ENCODE results near the gene BRD4.

Gene BRD4

DNA sequence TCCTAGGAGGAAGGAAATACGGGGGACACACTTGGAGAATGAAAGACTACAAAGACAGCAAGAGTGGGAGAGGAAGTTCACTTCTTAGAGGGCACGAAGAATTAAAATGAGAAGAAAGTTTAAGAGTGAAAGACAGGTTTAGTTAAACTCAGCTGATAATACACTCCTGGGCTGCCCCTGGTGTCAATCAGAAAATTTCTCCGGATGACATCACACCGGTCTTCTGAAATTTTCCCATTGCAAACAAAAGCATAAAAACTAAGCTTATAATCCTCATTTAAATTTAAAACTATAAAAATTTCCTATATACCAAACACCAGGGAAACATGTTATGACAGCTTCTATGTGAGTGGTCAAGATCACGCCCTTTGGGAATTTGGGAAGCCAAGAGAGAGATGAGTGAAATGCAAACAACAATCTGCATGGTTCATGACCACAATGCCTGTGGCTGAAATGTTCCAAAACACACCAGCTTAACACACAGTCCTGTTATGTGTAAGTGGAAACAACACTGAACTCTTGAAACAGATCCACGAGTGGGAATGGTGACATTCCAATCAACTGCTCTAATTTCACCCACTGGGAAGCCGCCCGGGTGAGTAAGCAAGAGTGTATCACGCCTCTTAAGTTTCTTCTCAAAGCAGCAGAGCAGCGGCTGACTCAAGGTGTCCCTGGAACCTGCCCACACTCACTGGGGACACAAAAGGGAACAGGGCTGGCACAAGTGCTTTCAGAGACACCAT lies 49.0 kb downstream of the BRD4 start:
- no peaks in the 10 kb centered on the region for H3K36me3 ChIP-seq (ENCODE audit: insufficient read depth, low read length)
- no peak overlapping the region for H3K9ac ChIP-seq (ENCODE audit: low read depth, low read length)
- no peaks in the 10 kb centered on the region for H3K9me3 ChIP-seq (ENCODE audit: control insufficient read depth, insufficient read depth, low read length)
- H3K4me1 ChIP-seq (ENCODE audit: insufficient read depth, low read length): peaks cover 43% of the 10 kb centered on the region

DNA sequence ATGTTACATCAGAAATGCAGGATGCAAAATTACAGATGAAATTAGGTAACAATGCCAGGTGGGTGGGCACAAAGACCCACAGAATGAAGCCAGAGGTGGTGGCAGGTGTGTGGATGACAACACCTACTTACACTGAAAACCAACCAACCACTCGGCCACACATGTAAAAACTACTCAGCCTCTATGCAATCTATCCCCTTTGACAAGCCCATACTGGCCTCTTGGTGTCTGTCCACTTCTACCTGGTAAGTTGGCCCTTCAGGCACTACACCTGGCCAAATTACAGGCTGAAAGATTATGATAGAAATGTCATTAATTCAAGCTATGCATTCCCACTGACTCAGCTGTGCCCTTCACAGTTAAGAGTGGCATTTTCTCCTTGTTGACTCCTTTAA lies 50.0 kb downstream of the BRD4 start:
- H3K9me3 ChIP-seq (ENCODE audit: control insufficient read depth, insufficient read depth, low read length): no peaks in the 10 kb centered on the region
- H3K36me3 ChIP-seq (ENCODE audit: insufficient read depth, low read length): no peaks in the 10 kb centered on the region
- H3K9ac ChIP-seq (ENCODE audit: low read depth, low read length): no peak overlapping the region
- H3K4me1 ChIP-seq (ENCODE audit: insufficient read depth, low read length): peaks cover 39% of the 10 kb centered on the region

DNA sequence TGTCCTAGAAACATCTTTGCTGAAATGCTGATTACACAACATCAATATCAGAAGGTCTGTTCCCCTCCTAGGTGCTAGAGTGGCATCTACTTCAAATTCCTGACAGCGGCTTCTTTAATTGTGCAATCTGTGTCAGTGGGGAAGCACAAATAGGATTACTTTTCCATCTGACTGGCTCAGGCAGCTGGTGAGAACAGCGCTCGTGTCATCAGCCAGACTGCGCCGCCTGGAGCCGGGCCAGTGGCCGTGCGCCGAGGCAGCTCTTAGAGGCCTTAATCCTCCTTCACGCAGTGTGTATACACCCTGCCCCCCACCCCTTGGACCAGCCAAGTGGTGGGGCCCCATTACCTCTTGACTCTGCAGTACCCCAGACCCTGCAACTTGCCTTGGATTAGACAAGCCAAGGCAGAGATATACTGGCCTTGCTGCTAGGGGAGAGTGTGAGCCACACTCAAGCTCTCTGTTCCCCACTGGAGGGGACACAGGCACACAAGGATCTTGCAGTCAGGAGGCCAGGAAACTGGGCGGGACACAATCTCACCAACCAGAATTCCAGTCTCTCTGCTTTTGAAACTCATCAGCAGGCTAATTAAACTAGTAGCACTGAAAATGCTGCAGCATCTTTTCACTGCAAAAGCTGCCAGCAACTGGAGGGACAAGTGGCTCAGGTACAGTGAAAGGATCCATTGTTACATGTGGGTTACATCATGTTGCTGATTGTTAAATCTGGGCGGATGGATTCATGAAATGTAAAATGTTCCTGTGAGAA lies 51.2 kb downstream of the BRD4 start:
- H3K9ac ChIP-seq (ENCODE audit: low read depth, low read length): no peak overlapping the region
- H3K9me3 ChIP-seq (ENCODE audit: control insufficient read depth, insufficient read depth, low read length): no peaks in the 10 kb centered on the region
- H3K36me3 ChIP-seq (ENCODE audit: insufficient read depth, low read length): no peaks in the 10 kb centered on the region
- peaks cover 42% of the 10 kb centered on the region for H3K4me1 ChIP-seq (ENCODE audit: insufficient read depth, low read length)

DNA sequence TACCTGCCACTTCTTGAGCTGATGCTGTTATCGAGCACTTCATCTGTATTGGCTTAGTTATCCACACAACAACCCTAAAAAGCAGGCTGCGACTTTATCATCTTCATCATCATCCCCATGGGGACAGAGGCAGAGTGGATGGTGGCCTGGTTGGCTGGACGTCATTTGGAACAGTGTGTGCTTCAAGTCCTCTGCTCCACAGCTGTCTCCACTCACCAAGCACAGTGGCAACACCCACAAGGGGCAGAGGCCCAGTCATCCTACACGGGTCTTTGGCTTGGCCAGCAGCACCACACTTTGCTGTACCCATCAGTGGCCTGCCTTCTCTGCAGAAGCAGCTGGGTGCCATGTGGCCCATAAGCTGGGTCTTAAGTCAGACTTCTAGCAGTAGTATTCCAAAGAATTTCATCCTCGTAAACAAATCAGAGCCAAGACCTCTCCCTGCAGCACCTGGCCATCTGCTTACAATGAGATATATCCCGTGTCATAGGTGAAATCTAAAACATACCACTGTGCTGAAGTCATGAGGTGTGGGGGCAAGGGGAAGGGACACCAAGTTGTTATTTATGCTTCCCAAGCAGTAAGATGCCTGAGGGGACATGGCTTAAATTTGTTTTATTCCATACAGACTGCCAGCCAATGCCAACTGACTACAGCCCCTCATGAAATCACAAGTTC lies 52.2 kb downstream of the BRD4 start:
- Histone ChIP-seq H3K9ac (ENCODE audit: low read depth, low read length) (no peak overlapping the region), H3K36me3 (ENCODE audit: insufficient read depth, low read length) (no peaks in the 10 kb centered on the region), H3K9me3 (ENCODE audit: control insufficient read depth, insufficient read depth, low read length) (no peaks in the 10 kb centered on the region), H3K4me1 (ENCODE audit: insufficient read depth, low read length) (peaks cover 40% of the 10 kb centered on the region)

DNA sequence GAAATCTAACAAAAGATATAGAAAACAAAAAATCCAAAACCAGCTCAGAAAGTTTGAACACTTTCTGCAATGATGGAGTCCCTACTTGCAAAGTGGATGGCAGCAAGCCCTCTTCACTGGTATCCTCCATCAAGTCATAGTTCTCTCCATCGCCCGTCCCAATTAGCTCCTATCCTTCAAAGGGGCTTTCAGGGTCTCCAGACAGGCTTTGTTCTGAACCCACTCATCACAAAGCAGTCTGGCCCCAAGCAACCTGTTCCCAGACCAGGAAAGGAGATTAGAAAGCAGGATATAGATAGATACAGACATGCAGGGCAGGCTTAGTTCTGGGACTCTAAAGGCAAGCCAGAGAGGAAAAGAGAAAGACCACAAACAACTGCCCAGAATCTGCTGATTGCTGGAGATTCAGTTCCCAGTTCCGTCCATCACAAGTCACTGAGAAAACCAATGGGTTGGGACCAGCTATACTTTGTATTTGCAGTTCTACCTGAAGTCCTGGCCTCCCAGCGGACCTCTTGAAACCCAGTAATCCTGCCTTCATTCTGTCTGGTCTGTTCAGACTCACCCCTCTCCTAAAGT lies 52.9 kb downstream of the BRD4 start:
- no peaks in the 10 kb centered on the region for H3K9me3 ChIP-seq (ENCODE audit: control insufficient read depth, insufficient read depth, low read length)
- H3K4me1 ChIP-seq (ENCODE audit: insufficient read depth, low read length): peaks cover 37% of the 10 kb centered on the region
- H3K36me3 ChIP-seq (ENCODE audit: insufficient read depth, low read length): no peaks in the 10 kb centered on the region
- H3K9ac ChIP-seq (ENCODE audit: low read depth, low read length): no peak overlapping the region

DNA sequence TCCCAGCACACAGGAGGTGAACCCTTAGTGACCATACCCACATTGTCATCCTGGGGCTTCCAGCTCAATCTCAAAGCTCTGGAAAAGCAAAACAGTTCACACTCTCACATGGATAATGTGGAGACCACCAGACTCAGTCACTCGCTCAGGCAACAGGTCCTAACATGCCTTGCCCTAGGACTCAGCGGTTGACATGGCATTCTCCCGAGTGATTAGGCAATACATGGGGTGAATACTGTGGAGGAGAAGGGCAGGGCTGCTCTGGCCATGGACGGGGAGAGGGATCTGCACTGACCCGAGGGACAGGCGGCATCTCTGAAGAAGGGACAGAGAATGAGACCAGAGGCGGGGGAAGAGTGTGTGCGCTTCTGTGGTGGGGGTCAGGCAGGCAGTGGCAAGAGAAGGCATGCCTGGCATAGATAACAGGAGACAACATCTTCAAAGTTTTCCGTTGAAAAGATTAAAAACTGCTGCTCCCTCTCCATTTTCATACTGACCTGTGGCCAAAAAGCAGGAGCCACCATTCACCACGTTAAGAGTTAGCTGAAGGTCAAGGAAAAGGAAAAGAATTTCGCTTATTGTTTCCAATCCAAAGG lies 55.6 kb downstream of the BRD4 start:
- no peak overlapping the region for H3K9ac ChIP-seq (ENCODE audit: low read depth, low read length)
- peaks cover 9% of the 10 kb centered on the region for H3K36me3 ChIP-seq (ENCODE audit: insufficient read depth, low read length)
- H3K4me1 ChIP-seq (ENCODE audit: insufficient read depth, low read length): peaks cover 27% of the 10 kb centered on the region
- no peaks in the 10 kb centered on the region for H3K9me3 ChIP-seq (ENCODE audit: control insufficient read depth, insufficient read depth, low read length)

DNA sequence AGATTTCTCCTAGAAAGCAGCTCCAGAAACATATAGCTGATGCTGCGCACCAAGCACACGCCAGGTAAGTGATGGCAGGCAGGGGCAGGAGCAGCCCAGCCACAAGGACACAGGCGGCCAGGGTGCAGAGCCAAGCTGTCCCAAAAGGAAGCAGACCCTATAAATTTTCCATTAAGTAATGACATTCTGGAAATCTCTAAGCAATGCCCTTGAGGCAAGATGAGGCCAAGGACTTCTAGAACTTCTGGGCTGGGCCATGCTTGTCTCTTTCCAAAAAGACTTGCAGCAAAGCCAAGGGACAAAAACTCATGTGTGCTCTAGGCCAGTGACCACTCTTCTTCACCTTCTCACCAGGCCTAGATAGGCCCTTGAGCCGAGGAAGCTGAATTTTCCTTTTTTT lies 57.9 kb downstream of the BRD4 start:
- no peak overlapping the region for H3K9ac ChIP-seq (ENCODE audit: low read depth, low read length)
- H3K36me3 ChIP-seq (ENCODE audit: insufficient read depth, low read length): peaks cover 9% of the 10 kb centered on the region
- no peaks in the 10 kb centered on the region for H3K9me3 ChIP-seq (ENCODE audit: control insufficient read depth, insufficient read depth, low read length)
- peaks cover 10% of the 10 kb centered on the region for H3K4me1 ChIP-seq (ENCODE audit: insufficient read depth, low read length)

DNA sequence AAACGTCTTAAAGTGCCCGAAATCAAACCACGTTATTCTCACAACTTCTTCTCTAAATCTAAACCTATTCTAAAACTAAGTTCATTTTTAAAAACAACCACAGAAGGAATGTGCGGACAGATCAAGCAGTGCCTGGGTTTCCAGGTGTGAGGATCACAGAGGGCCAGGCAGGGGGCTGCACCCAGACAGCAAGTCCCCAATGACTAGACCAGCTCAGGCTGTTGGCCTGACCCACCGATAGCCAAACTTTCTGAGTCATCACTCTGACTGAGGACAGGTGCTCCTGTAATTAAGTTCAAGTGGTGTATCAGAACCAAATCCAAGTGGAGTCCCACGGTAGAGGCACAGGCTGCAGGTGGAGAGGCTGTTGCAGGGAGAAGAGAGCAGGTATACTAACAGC lies 62.5 kb downstream of the BRD4 start:
- Histone ChIP-seq H3K9me3 (ENCODE audit: control insufficient read depth, insufficient read depth, low read length) (no peaks in the 10 kb centered on the region), H3K4me1 (ENCODE audit: insufficient read depth, low read length) (no peaks in the 10 kb centered on the region), H3K9ac (ENCODE audit: low read depth, low read length) (no peak overlapping the region), H3K36me3 (ENCODE audit: insufficient read depth, low read length) (peaks cover 22% of the 10 kb centered on the region)

DNA sequence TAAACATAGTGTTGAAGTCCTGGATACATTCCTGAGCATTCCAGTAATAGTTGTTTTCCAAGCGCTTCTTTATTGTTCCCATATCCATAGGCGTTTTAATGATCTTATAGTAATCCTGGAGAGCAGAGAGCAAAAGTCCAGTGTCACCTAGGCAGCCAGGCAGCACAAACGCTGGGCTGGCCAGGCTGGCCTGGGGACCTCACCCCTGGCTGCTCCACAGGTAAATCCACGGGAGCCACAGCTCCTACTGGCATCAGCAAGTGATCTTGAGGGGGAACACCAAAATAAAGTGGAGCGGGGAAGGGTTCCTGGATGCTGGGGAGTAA lies 63.4 kb downstream of the BRD4 start:
- H3K4me1 ChIP-seq (ENCODE audit: insufficient read depth, low read length): no peaks in the 10 kb centered on the region
- no peaks in the 10 kb centered on the region for H3K9me3 ChIP-seq (ENCODE audit: control insufficient read depth, insufficient read depth, low read length)
- no peak overlapping the region for H3K9ac ChIP-seq (ENCODE audit: low read depth, low read length)
- H3K36me3 ChIP-seq (ENCODE audit: insufficient read depth, low read length): peaks cover 21% of the 10 kb centered on the region

DNA sequence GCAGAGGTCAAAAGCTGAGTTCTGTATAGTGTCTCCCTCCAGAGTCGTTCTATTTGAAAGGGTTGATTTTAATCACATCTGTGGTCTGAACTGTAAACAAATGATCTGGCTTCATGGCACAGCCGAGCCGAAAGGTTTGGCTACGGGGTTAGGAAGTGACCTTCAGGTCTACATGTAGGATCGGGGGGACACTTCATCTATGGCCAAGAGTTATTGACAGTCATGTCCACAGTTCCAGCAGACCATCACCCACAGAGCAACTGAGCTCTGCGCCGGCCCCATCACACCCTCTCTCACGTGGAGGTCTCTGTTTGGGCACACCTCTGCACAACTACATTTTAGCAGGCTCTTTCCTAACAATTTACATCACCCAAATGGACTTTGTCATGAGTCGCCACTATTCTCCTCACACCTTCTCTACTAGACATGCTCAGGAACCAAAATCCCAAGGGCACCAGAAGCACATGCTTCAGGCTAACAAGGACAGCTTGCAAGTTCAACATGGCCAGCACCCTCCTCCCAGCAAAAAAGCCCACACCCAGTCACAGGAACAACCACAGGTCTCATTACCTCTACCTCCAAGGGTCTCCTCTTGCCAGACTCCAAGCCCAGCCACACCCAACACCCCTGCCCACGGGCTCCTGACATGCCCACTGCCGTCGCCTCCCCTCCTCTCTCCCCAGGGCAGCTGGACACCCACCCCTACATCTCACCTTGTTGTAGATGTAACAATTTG lies 64.0 kb downstream of the BRD4 start:
- Histone ChIP-seq H3K9me3 (ENCODE audit: control insufficient read depth, insufficient read depth, low read length) (no peaks in the 10 kb centered on the region), H3K9ac (ENCODE audit: low read depth, low read length) (no peak overlapping the region), H3K4me1 (ENCODE audit: insufficient read depth, low read length) (no peaks in the 10 kb centered on the region), H3K36me3 (ENCODE audit: insufficient read depth, low read length) (peaks cover 26% of the 10 kb centered on the region)

DNA sequence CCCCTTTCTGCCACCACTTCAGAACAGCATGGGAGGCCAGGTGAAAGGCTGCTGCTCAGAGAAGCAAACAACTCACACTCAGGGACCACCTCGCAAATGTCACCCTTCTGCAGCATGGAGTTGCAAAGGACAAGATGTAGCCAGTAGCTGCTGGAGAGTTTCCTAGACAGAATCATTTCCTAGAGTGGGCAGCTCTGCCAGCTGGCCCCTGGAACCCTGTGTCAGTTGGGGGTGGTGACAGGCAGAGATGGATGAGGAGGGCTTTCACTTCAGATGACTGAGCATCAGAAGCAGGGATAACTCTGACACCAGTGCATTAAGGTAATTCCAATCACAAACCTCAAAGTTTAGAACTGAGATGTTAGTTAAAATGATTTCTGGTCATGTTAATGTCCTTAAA lies 65.7 kb downstream of the BRD4 start:
- Histone ChIP-seq H3K9me3 (ENCODE audit: control insufficient read depth, insufficient read depth, low read length) (no peaks in the 10 kb centered on the region), H3K36me3 (ENCODE audit: insufficient read depth, low read length) (peaks cover 26% of the 10 kb centered on the region), H3K4me1 (ENCODE audit: insufficient read depth, low read length) (no peaks in the 10 kb centered on the region), H3K9ac (ENCODE audit: low read depth, low read length) (no peak overlapping the region)

DNA sequence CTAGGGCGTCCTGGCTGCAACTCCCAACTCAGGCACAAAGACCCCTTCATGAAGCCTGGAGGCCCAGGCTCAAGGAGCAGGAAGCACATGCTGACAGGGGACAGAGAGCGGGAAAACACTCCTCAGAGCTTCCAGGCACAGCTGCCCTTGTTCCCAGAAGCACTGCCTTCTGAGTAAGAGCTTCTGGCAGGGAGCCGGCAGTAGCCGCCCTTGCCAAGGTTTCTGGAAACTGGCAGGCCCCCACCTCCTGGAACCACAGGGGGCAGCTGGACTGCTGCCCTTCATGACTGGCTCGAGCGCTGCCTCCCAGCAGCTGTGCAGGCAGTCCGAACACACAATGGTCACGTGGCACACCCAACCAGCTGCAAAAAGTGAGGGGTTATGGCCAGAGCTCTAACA lies 66.5 kb downstream of the BRD4 start:
- H3K9me3 ChIP-seq (ENCODE audit: control insufficient read depth, insufficient read depth, low read length): no peaks in the 10 kb centered on the region
- H3K9ac ChIP-seq (ENCODE audit: low read depth, low read length): no peak overlapping the region
- no peaks in the 10 kb centered on the region for H3K4me1 ChIP-seq (ENCODE audit: insufficient read depth, low read length)
- peaks cover 26% of the 10 kb centered on the region for H3K36me3 ChIP-seq (ENCODE audit: insufficient read depth, low read length)

DNA sequence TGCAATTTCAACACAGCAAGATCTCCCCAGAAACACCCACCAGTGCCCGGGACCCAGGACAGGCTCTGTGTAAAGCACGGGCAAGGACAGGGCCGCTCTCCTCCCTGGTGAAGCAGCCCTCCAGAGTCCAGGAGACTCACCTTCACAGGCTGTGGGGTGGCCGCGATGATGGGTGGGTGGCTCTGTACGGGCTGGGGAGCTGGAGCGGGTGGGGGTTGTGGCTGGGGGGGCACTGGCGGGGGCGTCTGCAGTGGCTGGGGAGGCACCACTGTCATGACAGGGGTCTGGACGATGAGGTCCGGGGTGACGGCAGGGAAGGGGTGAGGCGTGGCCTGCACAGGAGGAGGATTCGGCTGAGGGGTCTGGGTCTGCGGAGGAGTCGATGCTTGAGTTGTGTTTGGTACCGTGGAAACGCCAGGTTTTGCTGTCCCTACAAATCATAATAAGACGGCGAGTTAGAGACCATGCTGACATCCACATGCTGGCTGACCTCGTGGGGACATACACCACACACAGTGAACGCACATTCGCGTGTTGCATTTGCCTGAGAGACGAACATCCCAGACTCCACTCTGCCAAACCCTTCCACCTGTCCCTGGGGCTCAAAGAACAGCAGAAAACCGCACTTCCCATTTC lies 67.0 kb downstream of the BRD4 start:
- Histone ChIP-seq H3K36me3 (ENCODE audit: insufficient read depth, low read length) (peaks cover 27% of the 10 kb centered on the region), H3K4me1 (ENCODE audit: insufficient read depth, low read length) (no peaks in the 10 kb centered on the region), H3K9me3 (ENCODE audit: control insufficient read depth, insufficient read depth, low read length) (no peaks in the 10 kb centered on the region), H3K9ac (ENCODE audit: low read depth, low read length) (no peak overlapping the region)

DNA sequence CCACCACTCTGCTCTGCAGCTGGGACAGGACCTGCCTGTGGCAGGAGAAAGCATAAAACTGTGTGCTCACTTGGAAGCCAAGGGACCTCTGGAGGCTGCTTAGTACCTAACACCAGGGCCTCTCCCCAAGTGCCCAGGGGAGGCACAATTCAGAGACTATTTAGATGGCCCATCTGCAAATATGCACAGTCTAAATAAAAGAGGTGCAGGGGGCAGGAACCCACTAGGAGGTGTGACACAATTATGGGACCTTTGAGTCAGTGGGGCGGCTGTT lies 67.5 kb downstream of the BRD4 start:
- Histone ChIP-seq H3K9ac (ENCODE audit: low read depth, low read length) (no peak overlapping the region), H3K9me3 (ENCODE audit: control insufficient read depth, insufficient read depth, low read length) (no peaks in the 10 kb centered on the region), H3K36me3 (ENCODE audit: insufficient read depth, low read length) (peaks cover 31% of the 10 kb centered on the region), H3K4me1 (ENCODE audit: insufficient read depth, low read length) (no peaks in the 10 kb centered on the region)

Data from ES-I3 (cell line).